H1 (cell line): ENCODE data around the gene NINJ2.

Experiments
- CTCF ChIP-seq, 3 experiments: IDR thresholded peaks; 1 replicate in 2 of 3; 2 replicates in 1 of 3; pipeline versions ENCODE4 v1.5.1 to v1.6.1; 2011; ENCODE audit warnings: low read length in 3 of 3, mild to moderate bottlenecking in 3 of 3, inconsistent platforms in 2 of 3, low read depth in 1 of 3, moderate library complexity in 1 of 3; ENCODE audit not compliant: insufficient read depth in 1 of 3; ENCODE audit errors: control extremely low read depth in 1 of 3
- JUND ChIP-seq: IDR thresholded peaks from 2 replicates; pipeline ENCODE4 v1.6.1; 2011; ENCODE audit warnings: mild to moderate bottlenecking, improper control_type of control experiment, low read length
- MAX ChIP-seq: IDR thresholded peaks from 2 replicates; pipeline ENCODE4 v1.6.1; 2012; ENCODE audit warnings: inconsistent platforms

- TF ChIP-seq JUND (no peak), MAX (peak; percentile 98), CTCF (IDR thresholded peaks at IDR 0.05; ENCODE audit: control extremely low read depth in 1 of 3, insufficient read depth in 1 of 3, low read depth in 1 of 3, low read length in 3 of 3) (peak; percentile 93 to 97 (median 94))
Observed at GRCh38 chr12:575948-576614, 87.2 kb downstream of the NINJ2 start.
